ENCODE results near the gene LMAN2.

LMAN2 gene

GRCh38 chr5:177333420-177334154, 17.9 kb downstream of the LMAN2 start:
- H3K27ac Mint-ChIP-seq: no peak overlapping the region
- TF ChIP-seq CTCF (IDR thresholded peaks at IDR 0.05; ENCODE audit: unreplicated experiment in 3 of 3): no peak
- H3K36me3 Mint-ChIP-seq (ENCODE audit: low read depth): peaks cover 36% of the 10 kb centered on the region
- no peak overlapping the region for H3K4me3 Mint-ChIP-seq
- H3K27me3 Mint-ChIP-seq (ENCODE audit: low read depth): no peaks in the 10 kb centered on the region
- H3K9me3 Mint-ChIP-seq: no peaks in the 10 kb centered on the region
- no peaks in the 10 kb centered on the region for H3K4me1 Mint-ChIP-seq

GRCh38 chr5:177332896-177333260, 18.6 kb downstream of the LMAN2 start:
- no peaks in the 10 kb centered on the region for H3K9me3 Mint-ChIP-seq

GRCh38 chr5:177332031-177332895, 19.2 kb downstream of the LMAN2 start:
- Mint-ChIP-seq H3K36me3 (ENCODE audit: low read depth) (peaks cover 36% of the 10 kb centered on the region), H3K9me3 (no peaks in the 10 kb centered on the region), H3K27me3 (ENCODE audit: low read depth) (no peaks in the 10 kb centered on the region), H3K27ac (no peak overlapping the region), H3K4me1 (peaks cover 5% of the 10 kb centered on the region), H3K4me3 (no peak overlapping the region)
- no peak for TF ChIP-seq CTCF (IDR thresholded peaks at IDR 0.05; ENCODE audit: unreplicated experiment in 3 of 3)

More at GRCh38 chr5:177332896-177333260, 18.6 kb downstream of the LMAN2 start:
- TF ChIP-seq CTCF (IDR thresholded peaks at IDR 0.05; ENCODE audit: unreplicated experiment in 3 of 3): no peak
- Mint-ChIP-seq H3K4me3 (no peak overlapping the region), H3K36me3 (ENCODE audit: low read depth) (peaks cover 36% of the 10 kb centered on the region), H3K27me3 (ENCODE audit: low read depth) (no peaks in the 10 kb centered on the region), H3K4me1 (no peaks in the 10 kb centered on the region), H3K27ac (no peak overlapping the region)

GRCh38 chr5:177330991-177331842, 20.3 kb downstream of the LMAN2 start:
- Mint-ChIP-seq H3K4me3 (no peak overlapping the region), H3K36me3 (ENCODE audit: low read depth) (peaks cover 31% of the 10 kb centered on the region), H3K4me1 (peaks cover 6% of the 10 kb centered on the region), H3K27ac (no peak overlapping the region), H3K27me3 (ENCODE audit: low read depth) (no peaks in the 10 kb centered on the region), H3K9me3 (no peaks in the 10 kb centered on the region)
- TF ChIP-seq CTCF (IDR thresholded peaks at IDR 0.05; ENCODE audit: unreplicated experiment in 3 of 3): no peak

GRCh38 chr5:177329883-177330282, 21.6 kb downstream of the LMAN2 start:
- H3K4me1 Mint-ChIP-seq: peaks cover 11% of the 10 kb centered on the region
- no peak for TF ChIP-seq CTCF (IDR thresholded peaks at IDR 0.05; ENCODE audit: unreplicated experiment in 3 of 3)
- H3K27me3 Mint-ChIP-seq (ENCODE audit: low read depth): no peaks in the 10 kb centered on the region

More at GRCh38 chr5:177329883-177330282, 21.6 kb downstream of the LMAN2 start:
- Mint-ChIP-seq H3K9me3 (no peaks in the 10 kb centered on the region), H3K27ac (no peak overlapping the region), H3K36me3 (ENCODE audit: low read depth) (peaks cover 23% of the 10 kb centered on the region), H3K4me3 (no peak overlapping the region)

Measured in nephron (organoid).